Activated B cell treated with CpG ODN at 0.5 μM for 24 hours (primary cell): ENCODE measurements around the gene FBXO7. TPM values are rescaled to one million over a fixed set of nuclear protein-coding genes. Genes with fewer than 3 reads are reported as not detected.
"Not testable (repeated sequence)": the region's sequence is repeated elsewhere in the genome, so short reads cannot be mapped to it uniquely, and the experiment has no call there.

Source experiments
- ATAC-seq: fragments of 200-7000 bp; cut with Tn5 transposase; one replicate; pipeline ENCODE4 v1.10.0; 2021; ENCODE audit warnings: low read depth, mild to moderate bottlenecking, moderate library complexity
- CTCF ChIA-PET: fragments of 350-600 bp; sonication (Branson Sonifier 250); formaldehyde crosslinking; loops from one replicate; lab custom pipeline; 2021; ENCODE audit warnings: antibody characterized with exemption; lab: Charles Lee
- POLR2A ChIA-PET: fragments of 350-600 bp; sonication (Branson Sonifier 250); formaldehyde crosslinking; loops from one replicate; lab custom pipeline; 2021; ENCODE audit warnings: antibody characterized with exemption; lab: Charles Lee
- DNase-seq: peaks from one replicate; pipeline ENCODE4 v3.0.0; 2022
- H3K27ac Mint-ChIP-seq: one replicate; pipeline ENCODE4 v1.8.0; 2020; ENCODE audit warnings: mixed read lengths
- H3K27me3 Mint-ChIP-seq: one replicate; pipeline ENCODE4 v1.8.0; 2021; ENCODE audit warnings: mixed read lengths
- H3K36me3 Mint-ChIP-seq: one replicate; pipeline ENCODE4 v1.8.0; 2021; ENCODE audit warnings: low read depth, mixed read lengths
- H3K4me1 Mint-ChIP-seq: one replicate; pipeline ENCODE4 v1.8.0; 2021; ENCODE audit warnings: mixed read lengths
- H3K4me3 Mint-ChIP-seq: one replicate; pipeline ENCODE4 v1.8.0; 2020; ENCODE audit warnings: mild to moderate bottlenecking, mixed read lengths
- H3K9me3 Mint-ChIP-seq: one replicate; pipeline ENCODE4 v1.8.0; 2020; ENCODE audit warnings: mixed read lengths
- intact Hi-C: fragments of 100-400 bp; cut with micrococcal nuclease; formaldehyde crosslinking; loops from one replicate; pipeline ENCODE4 v1.15.1; 2024
- total RNA-seq: library from RNA; stranded (reverse); gene quantifications from 2 replicates; pipeline ENCODE4 v1.2.3, GENCODE V29; 2022
- TF ChIP-seq, protein P1 (sequence below): fragments of 200-600 bp; IDR thresholded peaks from one replicate; pipeline ENCODE4 v1.8.0; 2022; ENCODE audit warnings: antibody characterized with exemption, mild to moderate bottlenecking

The FBXO7 gene
- total RNA-seq, 1 donor from 2014 or later: 97.2 TPM

DNA sequence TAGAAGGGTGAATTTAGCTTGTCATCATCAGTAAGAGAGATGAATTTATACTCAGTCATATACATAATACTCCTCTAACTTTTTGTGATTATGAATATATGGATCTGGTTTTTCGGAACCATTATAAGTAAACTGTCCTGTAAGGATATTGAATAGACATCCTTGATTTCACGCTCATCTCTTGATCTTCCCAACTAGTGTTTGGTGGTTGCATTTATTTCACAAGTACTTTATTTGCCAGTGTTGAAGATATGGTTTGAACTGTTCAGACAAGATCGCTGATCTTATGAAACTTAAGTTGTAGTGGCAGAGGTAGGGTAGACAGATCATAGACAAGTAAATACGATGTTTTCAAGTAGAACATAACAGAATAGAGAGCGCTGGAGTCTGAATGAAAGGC is 3.0 kb downstream of the FBXO7 start:
- Mint-ChIP-seq H3K4me1 (peaks cover 51% of the 10 kb centered on the region), H3K27ac (no peak overlapping the region), H3K27me3 (no peaks in the 10 kb centered on the region), H3K36me3 (peaks cover 31% of the 10 kb centered on the region), H3K9me3 (no peaks in the 10 kb centered on the region), H3K4me3 (no peak overlapping the region)
- TF ChIP-seq, protein P1, sequence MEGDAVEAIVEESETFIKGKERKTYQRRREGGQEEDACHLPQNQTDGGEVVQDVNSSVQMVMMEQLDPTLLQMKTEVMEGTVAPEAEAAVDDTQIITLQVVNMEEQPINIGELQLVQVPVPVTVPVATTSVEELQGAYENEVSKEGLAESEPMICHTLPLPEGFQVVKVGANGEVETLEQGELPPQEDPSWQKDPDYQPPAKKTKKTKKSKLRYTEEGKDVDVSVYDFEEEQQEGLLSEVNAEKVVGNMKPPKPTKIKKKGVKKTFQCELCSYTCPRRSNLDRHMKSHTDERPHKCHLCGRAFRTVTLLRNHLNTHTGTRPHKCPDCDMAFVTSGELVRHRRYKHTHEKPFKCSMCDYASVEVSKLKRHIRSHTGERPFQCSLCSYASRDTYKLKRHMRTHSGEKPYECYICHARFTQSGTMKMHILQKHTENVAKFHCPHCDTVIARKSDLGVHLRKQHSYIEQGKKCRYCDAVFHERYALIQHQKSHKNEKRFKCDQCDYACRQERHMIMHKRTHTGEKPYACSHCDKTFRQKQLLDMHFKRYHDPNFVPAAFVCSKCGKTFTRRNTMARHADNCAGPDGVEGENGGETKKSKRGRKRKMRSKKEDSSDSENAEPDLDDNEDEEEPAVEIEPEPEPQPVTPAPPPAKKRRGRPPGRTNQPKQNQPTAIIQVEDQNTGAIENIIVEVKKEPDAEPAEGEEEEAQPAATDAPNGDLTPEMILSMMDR: no peak
- ChIA-PET CTCF (no interaction called here), POLR2A (no interaction called here)
- DNase-seq: no peak
- no peak for ATAC-seq
- intact Hi-C loops: loop anchor here (5.0 to 10.0 kb wide), 2 partner anchors 813 to 980 kb away; partner anchors contain the start of genes PISD and SFI1

DNA sequence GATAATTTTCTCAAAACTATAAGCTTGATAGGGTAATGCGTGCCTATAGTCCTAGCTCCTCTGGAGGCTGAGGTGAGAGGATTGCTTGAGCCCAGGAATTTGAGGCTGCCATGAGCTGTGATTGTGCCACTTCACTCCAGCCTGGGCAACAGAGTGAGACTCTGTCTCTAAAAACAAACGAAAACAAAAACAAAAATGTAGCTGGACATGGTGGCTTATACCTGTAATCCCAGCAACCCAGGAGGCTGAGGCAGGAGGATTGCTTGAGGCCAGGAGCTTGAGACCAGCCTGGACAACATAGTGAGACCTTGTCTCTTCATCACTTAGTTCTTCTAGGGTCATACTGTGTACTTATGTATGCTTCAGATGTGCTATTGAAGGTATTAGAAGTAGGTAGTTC is 3.9 kb downstream of the FBXO7 start:
- H3K27me3 Mint-ChIP-seq, DNase-seq, POLR2A ChIA-PET, H3K9me3 Mint-ChIP-seq, H3K4me3 Mint-ChIP-seq, ATAC-seq, H3K27ac Mint-ChIP-seq, CTCF ChIA-PET: not testable (repeated sequence)
- Mint-ChIP-seq H3K4me1 (peaks cover 46% of the 10 kb centered on the region), H3K36me3 (peaks cover 31% of the 10 kb centered on the region)
- intact Hi-C loops: loop anchor here (5.0 to 10.0 kb wide), 2 partner anchors 814 to 981 kb away; partner anchors contain the start of genes PISD and SFI1

DNA sequence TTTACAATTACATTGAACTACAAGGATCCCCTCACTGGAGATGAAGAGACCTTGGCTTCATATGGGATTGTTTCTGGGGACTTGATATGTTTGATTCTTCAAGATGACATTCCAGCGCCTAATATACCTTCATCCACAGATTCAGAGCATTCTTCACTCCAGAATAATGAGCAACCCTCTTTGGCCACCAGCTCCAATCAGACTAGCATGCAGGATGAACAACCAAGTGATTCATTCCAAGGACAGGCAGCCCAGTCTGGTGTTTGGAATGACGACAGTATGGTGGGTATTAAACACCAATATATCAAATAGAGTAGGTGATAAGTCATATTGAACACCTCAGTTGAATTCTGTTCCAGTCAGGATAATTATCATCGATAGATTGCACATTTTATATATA is 4.4 kb downstream of the FBXO7 start:
- intact Hi-C loops: loop anchor here (5.0 to 10.0 kb wide), 2 partner anchors 814 to 982 kb away; partner anchors contain the start of genes PISD and SFI1
- no peak overlapping the region for H3K4me3 Mint-ChIP-seq

DNA sequence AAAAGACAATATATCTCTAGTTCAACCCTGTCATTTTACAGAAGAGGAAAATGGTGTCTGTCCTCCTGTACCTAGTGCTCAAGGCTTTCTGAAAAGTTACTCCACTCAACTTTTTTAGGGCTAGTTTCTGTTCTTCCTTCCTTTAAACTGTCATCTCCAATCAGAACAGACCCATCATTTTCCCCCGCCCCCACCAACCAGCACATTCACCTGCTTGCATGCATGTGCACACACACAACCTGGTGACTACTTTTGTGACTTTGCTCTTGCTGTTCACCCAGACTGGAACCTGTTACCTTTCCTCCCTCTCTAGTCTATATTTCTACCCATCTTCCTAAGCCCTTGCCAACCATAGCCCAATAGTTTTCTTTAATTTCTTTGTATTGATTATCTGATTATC is 5.6 kb downstream of the FBXO7 start:
- intact Hi-C loops: no loop called here
- ChIA-PET POLR2A (no interaction called here), CTCF (no interaction called here)
- Mint-ChIP-seq H3K4me3 (no peak overlapping the region), H3K36me3 (peaks cover 36% of the 10 kb centered on the region), H3K4me1 (peaks cover 41% of the 10 kb centered on the region), H3K27me3 (no peaks in the 10 kb centered on the region), H3K9me3 (no peaks in the 10 kb centered on the region), H3K27ac (peak overlapping the region; percentile 0)
- TF ChIP-seq, protein P1: no peak
- ATAC-seq: no peak
- DNase-seq: no peak

More for the DNA sequence above, 4.4 kb downstream of the FBXO7 start:
- TF ChIP-seq, protein P1: no peak
- no peak for DNase-seq
- ATAC-seq: no peak
- H3K27ac Mint-ChIP-seq: no peak overlapping the region
- POLR2A ChIA-PET: no interaction called here
- no peaks in the 10 kb centered on the region for H3K27me3 Mint-ChIP-seq
- peaks cover 42% of the 10 kb centered on the region for H3K4me1 Mint-ChIP-seq
- H3K36me3 Mint-ChIP-seq: peaks cover 31% of the 10 kb centered on the region
- CTCF ChIA-PET: no interaction called here
- no peaks in the 10 kb centered on the region for H3K9me3 Mint-ChIP-seq

DNA sequence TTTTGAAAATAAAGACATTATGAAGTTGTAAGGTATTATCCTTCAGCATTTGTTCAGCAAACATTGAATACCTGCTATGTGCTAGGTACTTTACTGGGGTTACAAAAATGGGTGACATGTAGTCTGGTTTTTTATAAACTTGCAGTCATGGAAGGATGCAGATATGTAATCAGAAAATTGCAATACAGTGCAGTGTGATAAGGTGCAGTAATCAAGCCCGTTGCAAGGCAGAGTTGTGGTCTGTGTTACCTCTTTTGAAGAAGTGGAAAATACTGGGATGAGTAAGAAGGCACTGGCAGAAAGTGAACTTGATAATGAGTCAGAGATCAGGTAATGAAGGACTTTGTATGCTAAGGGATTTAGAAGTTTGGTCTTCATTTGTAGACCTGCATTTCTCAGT is 8.1 kb downstream of the FBXO7 start:
- TF ChIP-seq, protein P1: no peak
- ChIA-PET CTCF (no interaction called here), POLR2A (no interaction called here)
- intact Hi-C loops: no loop called here
- Mint-ChIP-seq H3K36me3 (peaks cover 58% of the 10 kb centered on the region), H3K9me3 (no peaks in the 10 kb centered on the region), H3K27ac (no peak overlapping the region), H3K4me3 (no peak overlapping the region), H3K4me1 (peaks cover 28% of the 10 kb centered on the region), H3K27me3 (no peaks in the 10 kb centered on the region)
- ATAC-seq: peak; percentile 75
- no peak for DNase-seq
